Measurements from ENCODE around the gene CNTNAP5.

CNTNAP5 gene

DNA sequence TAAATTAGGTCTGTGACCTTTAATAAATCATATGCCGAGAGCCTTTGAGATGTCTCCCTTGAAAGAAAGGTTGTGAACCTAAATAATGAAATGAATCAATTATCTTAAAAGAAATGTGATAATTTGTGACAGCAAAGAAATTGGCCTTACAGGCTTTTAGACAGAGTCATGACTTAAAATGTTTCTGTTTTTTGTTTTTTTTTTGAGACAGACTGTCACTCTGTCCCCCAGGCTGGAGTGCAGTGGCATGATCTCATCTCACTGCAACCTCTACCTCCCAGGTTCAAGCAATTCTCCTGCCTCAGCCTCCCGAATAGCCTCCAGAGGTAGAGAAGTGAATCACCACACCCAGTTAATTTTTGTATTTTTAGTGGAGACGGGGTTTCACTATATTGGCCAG is 898.0 kb downstream of the CNTNAP5 start:
- DNase-seq, result no peak

DNA sequence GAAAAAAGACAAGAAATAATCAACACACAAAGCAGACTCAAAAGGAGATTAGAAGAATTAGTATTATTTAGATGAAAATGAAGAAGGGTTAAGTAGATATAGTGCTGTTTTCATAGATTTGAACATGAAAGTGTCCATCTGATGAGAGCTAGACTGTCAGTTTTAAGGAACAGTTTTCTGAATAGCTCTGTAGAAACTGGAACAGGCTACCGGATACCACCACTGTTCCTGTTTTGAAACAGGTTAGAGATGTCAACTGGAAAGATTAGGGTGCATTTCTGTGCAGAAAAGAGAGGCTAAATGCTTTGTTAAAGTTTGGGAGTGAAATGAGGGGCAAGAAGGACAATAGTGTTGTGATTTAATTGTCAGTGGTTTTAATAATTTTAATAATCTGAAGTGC is 908.8 kb downstream of the CNTNAP5 start:
- no peak for DNase-seq

DNA sequence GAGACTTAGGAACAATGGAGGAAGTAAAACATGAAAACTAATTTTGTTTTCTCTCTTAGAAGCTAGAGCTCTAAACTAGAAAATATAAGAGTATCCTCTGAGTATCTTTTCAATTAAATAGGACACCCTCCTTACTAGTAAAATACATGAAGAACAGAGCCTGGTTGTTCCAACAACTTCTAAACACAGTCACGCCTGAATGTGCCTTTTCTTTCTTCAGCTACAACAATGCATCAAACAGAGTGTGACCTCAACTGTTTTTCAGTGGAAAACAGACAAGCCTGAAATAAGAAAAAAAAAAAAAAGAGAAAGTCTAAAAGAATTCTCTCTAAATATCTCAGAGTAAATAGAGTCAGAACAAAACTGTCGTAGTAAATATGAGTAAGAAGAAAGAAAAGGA is 928.8 kb downstream of the CNTNAP5 start:
- DNase-seq, result no peak

DNA sequence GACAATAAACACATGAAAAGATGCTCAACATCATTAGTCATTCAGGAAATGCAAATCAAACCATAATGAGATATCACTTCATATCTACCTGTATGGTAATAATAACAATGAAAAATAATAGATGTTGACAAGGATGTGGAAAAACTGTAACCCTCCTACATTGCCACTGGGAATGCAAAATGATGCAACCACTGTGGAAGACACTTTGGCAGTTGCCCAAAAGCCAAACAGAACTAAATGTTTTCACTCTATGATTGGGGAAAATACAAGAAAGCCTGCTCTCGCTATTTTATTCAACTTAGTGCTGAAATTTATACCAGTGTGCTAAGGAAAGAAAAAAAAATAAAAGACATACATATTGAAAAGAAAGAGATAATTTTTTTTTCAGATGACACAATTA is 934.5 kb downstream of the CNTNAP5 start:
- no peak for DNase-seq

DNA sequence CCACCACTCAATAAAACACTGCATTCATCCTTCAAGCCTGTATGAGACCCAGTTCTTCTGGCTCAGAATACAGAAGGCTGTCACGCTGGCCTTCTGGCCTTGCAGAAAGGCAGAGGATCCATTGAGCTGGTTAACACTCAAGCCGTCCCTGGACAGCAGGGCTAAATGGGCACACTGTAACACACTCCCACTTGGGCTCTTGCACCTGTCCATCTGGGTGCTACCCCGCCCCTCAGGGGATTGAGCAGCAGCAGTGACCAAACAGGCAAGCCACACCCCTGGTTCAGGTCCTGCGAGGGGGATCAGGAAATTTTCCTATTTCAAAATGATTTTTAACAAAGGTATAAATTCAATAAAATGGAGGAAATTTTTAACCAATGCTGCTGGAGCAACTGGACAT is 936.0 kb downstream of the CNTNAP5 start:
- no peak for DNase-seq

Data from NCI-H1694 treated with DMSO at 0.1 percent for 48 hours (cell line).